GM12892 (cell line): Measurements from ENCODE around the gene SVBP.

Experiments
- POLR2A ChIP-seq: IDR thresholded peaks from 2 replicates; pipeline ENCODE4 v1.6.1; 2011; ENCODE audit warnings: low read depth, low read length, control low read depth
- POLR2AphosphoS5 ChIP-seq: IDR thresholded peaks from 2 replicates; pipeline ENCODE4 v1.6.1; 2011; ENCODE audit warnings: low read depth, low read length, control low read depth

- no peak for TF ChIP-seq POLR2A
- no peak for TF ChIP-seq POLR2AphosphoS5
These were observed 58.1 kb downstream of the SVBP start for GRCh38 chr1:42759114-42759513.
